VCaP (cell line): ENCODE results near the gene CD1D.

Experiments
- H3K27ac ChIP-seq: fragments of 450-650 bp; 2 replicates; pipeline ENCODE4 v1.5.1; 2017
- TF ChIP-seq, protein P1 (sequence below): fragments of 450-650 bp; conservative IDR thresholded peaks from 2 replicates; pipeline ENCODE4 v1.5.1; 2017; ENCODE audit warnings: mild to moderate bottlenecking, moderate library complexity

The CD1D gene

DNA sequence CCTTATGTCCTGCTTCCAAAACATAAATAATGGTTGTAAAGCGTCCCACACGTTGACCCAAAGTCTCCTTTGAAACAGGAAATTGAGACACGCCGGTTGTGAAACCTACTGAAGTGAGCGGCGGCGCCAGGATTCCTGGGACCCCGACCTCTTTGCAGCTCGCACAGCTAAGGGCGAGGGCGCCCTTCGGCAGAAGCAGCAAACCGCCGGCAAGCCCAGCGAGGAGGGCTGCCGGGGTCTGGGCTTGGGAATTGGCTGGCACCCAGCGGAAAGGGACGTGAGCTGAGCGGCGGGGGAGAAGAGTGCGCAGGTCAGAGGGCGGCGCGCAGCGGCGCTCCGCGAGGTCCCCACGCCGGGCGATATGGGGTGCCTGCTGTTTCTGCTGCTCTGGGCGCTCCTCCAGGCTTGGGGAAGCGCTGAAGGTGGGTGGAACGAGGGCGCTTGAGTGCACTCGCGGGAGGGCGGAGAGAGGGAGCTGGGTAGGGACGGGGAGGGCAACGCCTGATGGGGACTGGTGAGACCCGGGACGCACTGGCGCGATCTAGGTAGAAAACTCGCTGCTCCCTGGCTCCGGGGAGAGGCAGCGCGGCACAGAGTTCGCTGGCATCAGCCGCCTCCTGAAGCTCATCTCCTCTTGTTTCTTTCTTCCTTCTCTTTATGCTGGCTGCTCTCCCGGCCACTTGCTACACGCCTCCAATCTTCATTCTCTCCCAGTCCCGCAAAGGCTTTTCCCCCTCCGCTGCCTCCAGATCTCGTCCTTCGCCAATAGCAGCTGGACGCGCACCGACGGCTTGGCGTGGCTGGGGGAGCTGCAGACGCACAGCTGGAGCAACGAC is at the start of gene CD1D:
Gene CD1D (plus strand): TSS at position 155 of the 836 bp plus-strand sequence. CDS start 207 bp downstream, at position 362.
- TF ChIP-seq, protein P1, sequence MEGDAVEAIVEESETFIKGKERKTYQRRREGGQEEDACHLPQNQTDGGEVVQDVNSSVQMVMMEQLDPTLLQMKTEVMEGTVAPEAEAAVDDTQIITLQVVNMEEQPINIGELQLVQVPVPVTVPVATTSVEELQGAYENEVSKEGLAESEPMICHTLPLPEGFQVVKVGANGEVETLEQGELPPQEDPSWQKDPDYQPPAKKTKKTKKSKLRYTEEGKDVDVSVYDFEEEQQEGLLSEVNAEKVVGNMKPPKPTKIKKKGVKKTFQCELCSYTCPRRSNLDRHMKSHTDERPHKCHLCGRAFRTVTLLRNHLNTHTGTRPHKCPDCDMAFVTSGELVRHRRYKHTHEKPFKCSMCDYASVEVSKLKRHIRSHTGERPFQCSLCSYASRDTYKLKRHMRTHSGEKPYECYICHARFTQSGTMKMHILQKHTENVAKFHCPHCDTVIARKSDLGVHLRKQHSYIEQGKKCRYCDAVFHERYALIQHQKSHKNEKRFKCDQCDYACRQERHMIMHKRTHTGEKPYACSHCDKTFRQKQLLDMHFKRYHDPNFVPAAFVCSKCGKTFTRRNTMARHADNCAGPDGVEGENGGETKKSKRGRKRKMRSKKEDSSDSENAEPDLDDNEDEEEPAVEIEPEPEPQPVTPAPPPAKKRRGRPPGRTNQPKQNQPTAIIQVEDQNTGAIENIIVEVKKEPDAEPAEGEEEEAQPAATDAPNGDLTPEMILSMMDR, result no peak
- H3K27ac ChIP-seq, result no peak within 1 kb of the TSS

DNA sequence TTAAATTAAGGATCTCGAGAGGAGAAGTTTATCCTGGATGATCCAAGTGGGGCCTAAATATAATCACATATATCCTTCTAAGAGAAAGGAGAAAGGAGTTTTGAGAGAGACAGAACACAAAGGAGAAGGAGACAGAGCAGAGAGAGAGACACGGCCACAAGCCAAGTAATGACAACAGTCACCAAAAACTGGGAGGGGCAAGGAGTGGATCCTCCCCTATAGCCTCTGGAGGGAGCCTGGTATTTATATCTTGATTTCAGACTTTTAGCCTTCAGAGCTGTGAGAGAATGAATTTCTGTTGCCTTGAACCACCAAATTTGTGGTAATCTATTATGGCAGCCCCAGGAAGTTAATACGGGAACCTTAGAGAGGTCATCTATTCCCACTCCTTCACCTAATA is 49.5 kb upstream of the CD1D start:
- TF ChIP-seq, protein P1, result no peak
- H3K27ac ChIP-seq, result no peak overlapping the region

DNA sequence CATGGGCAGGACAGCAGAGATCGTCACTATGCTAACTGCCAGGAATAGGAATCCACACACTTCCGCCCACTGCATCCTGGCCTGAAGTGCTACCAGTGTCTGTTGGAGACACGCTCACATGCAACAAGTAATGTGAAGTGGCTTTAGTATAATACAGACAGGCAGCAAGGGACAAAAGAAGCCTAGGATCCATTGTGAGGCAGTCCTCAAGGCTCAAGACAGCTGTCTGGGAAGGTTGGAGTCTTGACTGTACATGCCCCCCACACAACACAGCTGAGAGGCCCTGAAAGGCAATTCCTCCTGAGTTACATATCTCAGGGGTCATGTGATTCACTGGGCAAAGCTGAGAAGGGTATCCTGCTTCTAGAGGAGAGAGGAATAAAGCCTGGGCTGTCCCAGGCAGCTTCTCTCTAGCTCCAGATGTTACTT is 39.9 kb upstream of the CD1D start:
- no peak overlapping the region for H3K27ac ChIP-seq
- TF ChIP-seq, protein P1, result no peak

DNA sequence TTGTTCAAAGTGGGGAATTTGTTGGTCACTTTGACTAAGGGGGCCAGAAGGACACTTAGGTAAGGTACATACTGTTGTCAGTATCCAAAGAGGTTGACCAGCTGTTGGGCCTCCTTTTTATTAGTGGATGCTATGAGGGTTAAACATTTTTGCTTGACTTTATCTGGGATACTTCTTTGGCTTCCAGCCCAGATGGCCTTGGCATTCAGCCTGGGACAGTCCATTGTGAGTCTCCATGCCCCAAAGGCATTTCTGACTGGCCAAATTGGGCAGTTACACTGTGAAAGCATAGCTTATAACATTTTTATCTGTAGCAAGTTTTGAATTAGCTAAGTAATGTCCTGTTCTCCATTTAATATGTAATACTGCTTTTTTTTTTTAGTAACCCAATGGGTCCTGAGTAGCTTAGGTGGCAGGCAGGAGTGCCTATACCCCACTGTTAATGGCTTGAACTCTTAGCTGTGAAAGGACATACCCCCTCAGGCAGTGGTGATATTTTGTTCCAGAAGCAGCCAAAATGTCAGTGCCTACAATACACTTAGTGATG is 35.4 kb upstream of the CD1D start:
- H3K27ac ChIP-seq, result peak overlapping the region; percentile 47

DNA sequence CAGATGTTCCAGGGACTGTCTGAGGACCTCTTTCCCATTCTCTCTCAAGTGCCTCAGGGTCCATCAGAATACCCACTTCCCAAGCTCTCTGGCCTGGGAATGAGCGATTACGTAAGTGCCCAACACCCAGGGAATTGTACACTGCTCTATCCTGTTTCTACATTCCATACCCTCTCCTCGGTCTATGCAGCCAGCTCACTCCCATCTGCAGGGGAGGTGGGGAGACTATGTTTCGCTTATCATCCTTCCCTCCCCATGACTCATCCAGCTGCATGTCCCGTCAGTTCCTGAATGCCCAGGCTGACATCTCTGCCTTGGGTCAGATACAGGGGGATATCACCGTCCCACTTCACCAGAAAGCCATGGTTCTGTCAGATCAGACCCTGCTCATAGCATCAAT is 34.5 kb upstream of the CD1D start:
- H3K27ac ChIP-seq, result peak overlapping the region; percentile 47
- TF ChIP-seq, protein P1, result no peak

More for the DNA sequence above, 35.4 kb upstream of the CD1D start:
- TF ChIP-seq, protein P1, result no peak

DNA sequence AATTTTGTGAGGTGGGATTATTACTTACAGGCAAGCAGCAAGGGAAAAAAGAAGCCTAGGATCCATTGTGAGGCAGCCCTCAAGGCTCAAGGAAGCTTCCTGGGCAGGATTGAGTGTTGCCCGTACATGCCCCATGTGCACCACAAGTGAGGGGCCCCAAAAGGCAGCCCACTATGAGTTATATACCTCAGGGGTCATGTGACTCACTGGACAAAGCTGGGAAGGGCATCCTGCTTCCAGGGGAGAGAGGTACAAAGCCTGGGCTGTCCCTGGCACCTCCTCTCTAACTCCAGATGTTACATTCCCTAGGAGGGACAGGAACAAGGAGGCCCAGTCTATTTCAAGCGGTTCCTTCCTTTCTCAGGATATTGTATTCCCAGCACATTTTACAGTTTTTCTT is 34.0 kb upstream of the CD1D start:
- H3K27ac ChIP-seq, result no peak overlapping the region
- TF ChIP-seq, protein P1, result no peak

DNA sequence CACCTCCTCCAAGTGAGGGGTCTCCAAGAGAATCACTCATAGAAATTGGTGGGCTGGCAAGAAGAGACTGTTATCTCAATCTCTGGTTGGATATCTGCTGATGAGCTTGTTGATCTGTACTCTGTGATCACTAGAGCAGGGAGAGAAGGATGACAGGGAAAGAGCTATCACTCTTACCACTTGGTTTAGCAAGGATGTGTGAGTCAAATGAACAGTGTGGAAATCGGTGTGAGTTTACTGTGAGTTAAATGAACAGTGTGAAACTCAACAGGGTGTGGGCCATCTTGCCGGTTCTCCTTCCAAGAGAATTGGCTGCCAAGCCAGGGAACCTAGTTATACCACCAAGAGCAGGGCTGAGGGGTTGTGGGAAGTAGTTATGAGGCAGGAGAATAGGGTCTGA is 33.3 kb upstream of the CD1D start:
- no peak overlapping the region for H3K27ac ChIP-seq
- TF ChIP-seq, protein P1, result no peak
